CD4-positive, CD25-positive, alpha-beta regulatory T cell (primary cell): ENCODE data around the gene FAM171A2. TPM values are rescaled to one million over a fixed set of nuclear protein-coding genes. Genes with fewer than 3 reads are reported as not detected.
A peak's percentile ranks its signal among the peaks of the same experiment; 100 is the strongest.

Experiments
- ATAC-seq, 2 donors: fragments of 150-1000 bp; cut with Tn5 transposase; one replicate each; pipeline ENCODE4 v1.10.0; 2021; ENCODE audit warnings: low read depth in 2 of 2, moderate number of reproducible peaks in 2 of 2, moderate library complexity in 1 of 2
- DNase-seq, 3 donors: peaks; one replicate each; pipeline versions ENCODE4 v3.0.0 to v3.0.0-alpha.2; 2012 to 2022; ENCODE audit warnings: mixed read lengths in 1 of 3
- H3K27ac ChIP-seq: one replicate; pipeline ENCODE4 v1.7.0; 2013; ENCODE audit warnings: mild to moderate bottlenecking, low read length; ENCODE audit not compliant: insufficient read depth, poor library complexity, severe bottlenecking
- H3K27me3 ChIP-seq: one replicate; pipeline ENCODE4 v1.7.0; 2013; ENCODE audit warnings: low read length; ENCODE audit not compliant: control insufficient read depth, insufficient read depth
- H3K36me3 ChIP-seq: one replicate; pipeline ENCODE4 v1.7.0; 2013; ENCODE audit warnings: mild to moderate bottlenecking, low read length, moderate library complexity; ENCODE audit not compliant: control insufficient read depth, insufficient read depth
- H3K4me1 ChIP-seq: 2 replicates; pipeline ENCODE4 v1.7.0; 2013; ENCODE audit warnings: mild to moderate bottlenecking, low read length; ENCODE audit not compliant: insufficient read depth, control insufficient read depth, poor library complexity, severe bottlenecking
- H3K4me3 ChIP-seq: one replicate; pipeline ENCODE4 v1.7.0; 2013; ENCODE audit warnings: low read depth, mild to moderate bottlenecking, low read length, moderate library complexity
- H3K9me3 ChIP-seq, 2 experiments: 1 replicate in 1 of 2; 2 replicates in 1 of 2; pipeline ENCODE4 v1.7.0; 2013; ENCODE audit warnings: low read length in 2 of 2, mild to moderate bottlenecking in 1 of 2, moderate library complexity in 1 of 2; ENCODE audit not compliant: control insufficient read depth in 2 of 2
- H3K27ac Mint-ChIP-seq, 3 donors: one replicate each; pipeline ENCODE4 v1.8.0; 2020 to 2022; ENCODE audit warnings: mild to moderate bottlenecking in 3 of 3, mixed read lengths in 3 of 3, moderate library complexity in 2 of 3
- H3K27me3 Mint-ChIP-seq: one replicate; pipeline ENCODE4 v1.8.0; 2022; ENCODE audit warnings: mild to moderate bottlenecking, mixed read lengths
- H3K36me3 Mint-ChIP-seq: one replicate; pipeline ENCODE4 v1.8.0; 2020; ENCODE audit warnings: mixed read lengths
- H3K4me1 Mint-ChIP-seq, 4 donors: one replicate each; pipeline ENCODE4 v1.8.0; 2020 to 2022; ENCODE audit warnings: mixed read lengths in 4 of 4, mild to moderate bottlenecking in 1 of 4
- H3K4me3 Mint-ChIP-seq, 4 donors: one replicate each; pipeline ENCODE4 v1.8.0; 2020 to 2022; ENCODE audit warnings: mild to moderate bottlenecking in 4 of 4, mixed read lengths in 4 of 4, moderate library complexity in 3 of 4
- H3K9me3 Mint-ChIP-seq, 7 donors: one replicate each; pipeline ENCODE4 v1.8.0; 2020 to 2022; ENCODE audit warnings: mixed read lengths in 7 of 7, mild to moderate bottlenecking in 3 of 7, moderate library complexity in 2 of 7
- polyA plus RNA-seq, 4 donors: library from polyadenylated mRNA; unstranded; fragments of 300-500 nt; fragmentation: Illumina TruSeq; gene quantifications; one replicate each; pipeline ENCODE4 v1.2.3, GENCODE V29; 2021
- total RNA-seq: library from RNA; stranded (reverse); gene quantifications from one replicate; pipeline ENCODE4 v1.2.3, GENCODE V29; 2022

Gene FAM171A2
- total and polyA plus RNA-seq, 5 donors from 2014 or later = 0.07 to 0.25 (median 0.09) TPM; not detected in 2

- Mint-ChIP-seq H3K27ac (peak overlapping the region in 1 of 3 donors; percentile 75), H3K4me3 (no peak overlapping the region), H3K4me1 (peaks cover 0 to 17% (median 0%) of the 10 kb centered on the region in 4 donors), H3K9me3 (no peaks in the 10 kb centered on the region), H3K36me3 (no peaks in the 10 kb centered on the region), H3K27me3 (peaks cover 30% of the 10 kb centered on the region)
- Histone ChIP-seq H3K9me3 (no peaks in the 10 kb centered on the region), H3K27me3 (peaks cover 5% of the 10 kb centered on the region), H3K4me3 (no peak overlapping the region), H3K27ac (no peak overlapping the region), H3K36me3 (no peaks in the 10 kb centered on the region), H3K4me1 (peaks cover 15% of the 10 kb centered on the region)
- DNase-seq (no peak), ATAC-seq (no peak)
These were observed 19.3 kb upstream of the FAM171A2 start for GRCh38 chr17:44382917-44383316.

DNA sequence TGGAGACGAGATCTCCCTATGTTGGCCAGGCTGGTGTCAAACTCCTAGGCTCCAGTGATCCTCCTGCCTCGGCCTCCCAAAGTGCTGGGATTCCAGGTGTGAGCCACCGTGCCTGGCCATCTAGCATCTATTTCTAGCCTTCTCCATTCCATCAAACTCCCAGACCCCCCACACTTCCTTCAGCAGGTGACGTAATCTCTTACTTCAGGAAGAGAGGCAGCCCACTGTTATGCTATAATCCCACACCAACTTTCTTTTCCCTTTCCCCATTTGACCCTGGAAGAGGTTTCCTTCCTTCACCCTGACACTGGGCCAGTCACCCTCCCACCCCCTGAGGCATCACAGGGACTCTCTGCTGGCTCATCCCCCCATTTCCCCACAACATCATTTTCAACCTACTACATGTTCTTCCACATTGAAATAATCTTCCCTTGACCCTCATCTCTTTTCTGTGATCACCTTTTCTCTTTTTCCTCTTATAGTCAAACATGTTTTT lies 18.2 kb upstream of the FAM171A2 start:
- ATAC-seq (no peak), DNase-seq (no peak)
- Mint-ChIP-seq H3K27me3 (peaks cover 26% of the 10 kb centered on the region), H3K4me1 (peaks cover 0 to 17% (median 0%) of the 10 kb centered on the region in 4 donors), H3K27ac (no peak overlapping the region), H3K36me3 (no peaks in the 10 kb centered on the region), H3K4me3 (no peak overlapping the region), H3K9me3 (no peaks in the 10 kb centered on the region)
- Histone ChIP-seq H3K4me1 (peaks cover 15% of the 10 kb centered on the region), H3K27me3 (peaks cover 5% of the 10 kb centered on the region), H3K27ac (no peak overlapping the region), H3K36me3 (no peaks in the 10 kb centered on the region), H3K9me3 (no peaks in the 10 kb centered on the region), H3K4me3 (no peak overlapping the region)

DNA sequence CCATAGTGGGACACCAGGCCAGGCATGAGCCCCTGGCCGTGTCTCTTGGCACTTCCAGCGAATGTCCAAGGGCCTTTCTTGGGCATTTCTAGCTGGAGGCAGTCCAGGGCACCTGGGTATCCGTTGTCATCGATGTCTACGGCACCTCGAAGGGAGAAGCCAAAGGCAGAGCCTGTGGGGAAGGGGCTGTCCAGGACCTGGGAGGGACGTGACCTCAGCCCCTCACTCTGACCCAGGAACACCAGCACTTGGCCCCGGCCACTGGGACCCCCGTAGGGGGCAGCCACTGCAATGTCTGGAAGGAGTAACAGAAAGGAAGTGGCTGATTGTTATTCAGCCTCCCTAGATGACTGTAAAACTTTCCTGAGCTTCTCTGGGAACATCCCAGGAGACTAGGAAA lies 17.1 kb upstream of the FAM171A2 start:
- DNase-seq (no peak), ATAC-seq (no peak)
- no peak overlapping the region for H3K4me3 ChIP-seq
- no peaks in the 10 kb centered on the region for H3K9me3 ChIP-seq
- H3K36me3 ChIP-seq = no peaks in the 10 kb centered on the region
- Mint-ChIP-seq H3K9me3 (no peaks in the 10 kb centered on the region), H3K27me3 (peaks cover 23% of the 10 kb centered on the region), H3K36me3 (no peaks in the 10 kb centered on the region), H3K27ac (no peak overlapping the region), H3K4me3 (no peak overlapping the region), H3K4me1 (peaks cover 0 to 10% (median 0%) of the 10 kb centered on the region in 4 donors)
- H3K4me1 ChIP-seq = peaks cover 12% of the 10 kb centered on the region
- H3K27me3 ChIP-seq = no peaks in the 10 kb centered on the region
- H3K27ac ChIP-seq = no peak overlapping the region

DNA sequence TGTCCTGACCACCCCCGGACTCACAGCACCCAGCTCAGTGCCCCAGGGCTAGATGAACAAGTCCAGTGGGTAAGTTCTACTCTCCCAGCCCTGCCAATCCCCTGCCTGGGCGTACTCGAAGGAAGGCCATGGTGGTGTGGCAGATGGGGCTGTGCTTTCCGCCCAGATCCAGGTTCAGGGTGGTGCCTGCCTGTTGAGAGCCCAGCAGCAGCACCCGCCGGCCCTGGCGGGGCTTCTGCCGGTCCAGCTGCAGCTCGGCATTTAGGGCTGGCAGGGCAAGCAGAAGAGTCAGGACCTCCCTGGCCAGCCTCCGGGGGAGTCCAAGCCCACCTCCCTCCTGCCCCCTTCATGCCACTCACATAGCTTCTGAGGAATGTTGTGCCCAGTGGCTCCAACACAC lies 16.2 kb upstream of the FAM171A2 start:
- no peak for ATAC-seq
- Mint-ChIP-seq H3K4me3 (no peak overlapping the region), H3K36me3 (no peaks in the 10 kb centered on the region), H3K4me1 (peaks cover 0 to 6% (median 0%) of the 10 kb centered on the region in 4 donors), H3K9me3 (no peaks in the 10 kb centered on the region), H3K27ac (no peak overlapping the region), H3K27me3 (peaks cover 23% of the 10 kb centered on the region)
- Histone ChIP-seq H3K27ac (no peak overlapping the region), H3K36me3 (no peaks in the 10 kb centered on the region), H3K27me3 (no peaks in the 10 kb centered on the region), H3K4me3 (no peak overlapping the region), H3K4me1 (peaks cover 3% of the 10 kb centered on the region), H3K9me3 (no peaks in the 10 kb centered on the region)
- no peak for DNase-seq

GRCh38 chr17:44378171-44378705 lies 14.6 kb upstream of the FAM171A2 start:
- H3K9me3 Mint-ChIP-seq = no peaks in the 10 kb centered on the region
- no peaks in the 10 kb centered on the region for H3K36me3 Mint-ChIP-seq

DNA sequence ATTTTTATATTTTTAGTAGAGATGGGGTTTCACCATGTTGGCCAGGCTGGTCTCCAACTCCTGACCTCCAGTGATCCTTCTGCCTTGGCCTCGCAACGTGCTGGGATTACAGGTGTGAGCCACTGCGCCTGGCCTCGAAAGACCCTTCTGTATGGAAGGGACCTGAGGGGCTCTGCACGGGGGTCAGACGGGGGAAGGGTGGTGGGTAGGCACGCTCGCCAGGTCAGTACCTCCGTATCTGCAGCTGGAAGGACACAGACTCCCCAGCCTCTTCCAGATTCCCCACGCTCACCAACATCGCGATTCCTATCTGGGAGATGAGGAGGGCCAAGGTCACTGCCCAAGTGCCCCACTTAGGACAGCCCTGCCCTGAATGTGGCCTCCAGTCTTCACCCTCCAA lies 13.1 kb upstream of the FAM171A2 start:
- ATAC-seq (no peak), DNase-seq (no peak)
- Mint-ChIP-seq H3K27ac (no peak overlapping the region), H3K9me3 (no peaks in the 10 kb centered on the region), H3K36me3 (no peaks in the 10 kb centered on the region), H3K4me3 (no peak overlapping the region), H3K27me3 (peaks cover 35% of the 10 kb centered on the region), H3K4me1 (peaks cover 0 to 7% (median 0%) of the 10 kb centered on the region in 4 donors)
- no peaks in the 10 kb centered on the region for H3K36me3 ChIP-seq
- H3K27ac ChIP-seq = no peak overlapping the region
- no peaks in the 10 kb centered on the region for H3K27me3 ChIP-seq
- no peaks in the 10 kb centered on the region for H3K4me1 ChIP-seq
- no peaks in the 10 kb centered on the region for H3K9me3 ChIP-seq
- no peak overlapping the region for H3K4me3 ChIP-seq

More at GRCh38 chr17:44378171-44378705, 14.6 kb upstream of the FAM171A2 start:
- no peak overlapping the region for H3K27ac Mint-ChIP-seq
- DNase-seq (no peak), ATAC-seq (no peak)
- Histone ChIP-seq H3K4me3 (no peak overlapping the region), H3K36me3 (no peaks in the 10 kb centered on the region), H3K4me1 (no peaks in the 10 kb centered on the region), H3K9me3 (no peaks in the 10 kb centered on the region), H3K27me3 (no peaks in the 10 kb centered on the region), H3K27ac (no peak overlapping the region)
- peak overlapping the region in 1 of 4 donors; percentile 45 for H3K4me3 Mint-ChIP-seq
- H3K27me3 Mint-ChIP-seq = peaks cover 22% of the 10 kb centered on the region
- H3K4me1 Mint-ChIP-seq = no peaks in the 10 kb centered on the region

DNA sequence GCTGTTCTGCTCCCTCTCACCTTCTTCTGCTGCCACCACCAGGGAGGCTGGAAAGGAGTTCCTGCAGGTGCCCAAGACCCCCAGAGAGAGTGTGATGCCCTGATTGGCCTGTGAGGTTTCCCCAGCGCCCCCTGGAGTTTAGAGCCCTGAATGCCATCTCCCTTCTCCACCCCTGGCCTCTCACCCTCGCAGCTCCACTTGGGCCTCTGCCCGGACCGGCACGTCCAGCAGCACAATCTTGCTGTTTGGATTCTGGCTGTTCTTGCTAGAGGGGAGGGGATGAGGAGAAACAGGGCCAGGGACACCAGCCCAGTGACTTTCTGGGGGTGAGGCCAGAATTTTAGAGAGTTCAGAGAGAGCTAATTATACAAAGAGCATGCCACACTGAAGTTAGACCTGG lies 12.5 kb upstream of the FAM171A2 start:
- Mint-ChIP-seq H3K27me3 (peaks cover 40% of the 10 kb centered on the region), H3K4me3 (no peak overlapping the region), H3K4me1 (peaks cover 0 to 9% (median 0%) of the 10 kb centered on the region in 4 donors), H3K36me3 (no peaks in the 10 kb centered on the region), H3K9me3 (no peaks in the 10 kb centered on the region), H3K27ac (no peak overlapping the region)
- no peaks in the 10 kb centered on the region for H3K36me3 ChIP-seq
- DNase-seq (no peak), ATAC-seq (no peak)
- H3K27me3 ChIP-seq = no peaks in the 10 kb centered on the region
- no peak overlapping the region for H3K27ac ChIP-seq
- no peaks in the 10 kb centered on the region for H3K9me3 ChIP-seq
- H3K4me3 ChIP-seq = no peak overlapping the region
- no peaks in the 10 kb centered on the region for H3K4me1 ChIP-seq
